NCI-H510A treated with DMSO at 0.1 percent for 48 hours (cell line): ENCODE measurements around the gene C10orf88.

Experiments used
- DNase-seq: peaks from one replicate; lab custom pipeline; 2025; lab: John Stamatoyannopoulos, UW

C10orf88 gene

GRCh38 chr10:122953902-122954730 is at the start of gene C10orf88:
Gene C10orf88, minus strand, starts transcription at chr10:122954227. Its CDS starts 49 bp downstream, at chr10:122954178.
- peak; percentile 99 for DNase-seq

GRCh38 chr10:123001370-123001769 is 47.3 kb upstream of the C10orf88 start:
- no peak for DNase-seq

GRCh38 chr10:123000155-123000554 is 46.1 kb upstream of the C10orf88 start:
- DNase-seq = no peak

- DNase-seq = peak; percentile 68
Measured at GRCh38 chr10:122999347-122999746, 45.3 kb upstream of the C10orf88 start.

GRCh38 chr10:122998934-122999333 is 44.9 kb upstream of the C10orf88 start:
- no peak for DNase-seq

GRCh38 chr10:122998360-122998917 is 44.4 kb upstream of the C10orf88 start:
- DNase-seq = no peak

- DNase-seq = no peak
Measured at GRCh38 chr10:122997864-122998263, 43.8 kb upstream of the C10orf88 start.

- DNase-seq = no peak
Measured at GRCh38 chr10:122995936-122996335, 41.9 kb upstream of the C10orf88 start.

- DNase-seq = no peak
Measured at GRCh38 chr10:122993797-122994336, 39.8 kb upstream of the C10orf88 start.

- DNase-seq = no peak
Measured at GRCh38 chr10:122992031-122992585, 38.1 kb upstream of the C10orf88 start.

GRCh38 chr10:122990278-122990677 is 36.3 kb upstream of the C10orf88 start:
- no peak for DNase-seq

GRCh38 chr10:122988501-122988900 is 34.5 kb upstream of the C10orf88 start:
- DNase-seq = no peak

- no peak for DNase-seq
Measured at GRCh38 chr10:122986335-122986734, 32.3 kb upstream of the C10orf88 start.

GRCh38 chr10:122984708-122985107 is 30.7 kb upstream of the C10orf88 start:
- DNase-seq = no peak

GRCh38 chr10:122983898-122984297 is 29.9 kb upstream of the C10orf88 start:
- DNase-seq = no peak

GRCh38 chr10:122981066-122981464 is 27.0 kb upstream of the C10orf88 start:
- peak; percentile 18 for DNase-seq

GRCh38 chr10:122980209-122981065 is 26.4 kb upstream of the C10orf88 start, which contains the start of gene PSTK:
Gene PSTK, plus strand, starts transcription at chr10:122980401. Its CDS starts 79 bp downstream, at chr10:122980480.
- peak; percentile 90 for DNase-seq

GRCh38 chr10:122974543-122975064 is 20.6 kb upstream of the C10orf88 start:
- no peak for DNase-seq

GRCh38 chr10:122974023-122974422 is 20.0 kb upstream of the C10orf88 start:
- DNase-seq = no peak

GRCh38 chr10:122968698-122969097 is 14.7 kb upstream of the C10orf88 start:
- no peak for DNase-seq

- DNase-seq = no peak
Measured at GRCh38 chr10:122966879-122967278, 12.9 kb upstream of the C10orf88 start.

GRCh38 chr10:122962405-122962804 is 8.4 kb upstream of the C10orf88 start:
- DNase-seq = no peak
